ENCODE data around the gene PZP. TPM values are rescaled to one million over a fixed set of nuclear protein-coding genes. Genes with fewer than 3 reads are reported as not detected.
A peak's percentile ranks its signal among the peaks of the same experiment; 100 is the strongest.

The PZP gene
- total RNA-seq, 1 donor from 2014 or later, result 0.67 TPM

- TF ChIP-seq, protein P1, sequence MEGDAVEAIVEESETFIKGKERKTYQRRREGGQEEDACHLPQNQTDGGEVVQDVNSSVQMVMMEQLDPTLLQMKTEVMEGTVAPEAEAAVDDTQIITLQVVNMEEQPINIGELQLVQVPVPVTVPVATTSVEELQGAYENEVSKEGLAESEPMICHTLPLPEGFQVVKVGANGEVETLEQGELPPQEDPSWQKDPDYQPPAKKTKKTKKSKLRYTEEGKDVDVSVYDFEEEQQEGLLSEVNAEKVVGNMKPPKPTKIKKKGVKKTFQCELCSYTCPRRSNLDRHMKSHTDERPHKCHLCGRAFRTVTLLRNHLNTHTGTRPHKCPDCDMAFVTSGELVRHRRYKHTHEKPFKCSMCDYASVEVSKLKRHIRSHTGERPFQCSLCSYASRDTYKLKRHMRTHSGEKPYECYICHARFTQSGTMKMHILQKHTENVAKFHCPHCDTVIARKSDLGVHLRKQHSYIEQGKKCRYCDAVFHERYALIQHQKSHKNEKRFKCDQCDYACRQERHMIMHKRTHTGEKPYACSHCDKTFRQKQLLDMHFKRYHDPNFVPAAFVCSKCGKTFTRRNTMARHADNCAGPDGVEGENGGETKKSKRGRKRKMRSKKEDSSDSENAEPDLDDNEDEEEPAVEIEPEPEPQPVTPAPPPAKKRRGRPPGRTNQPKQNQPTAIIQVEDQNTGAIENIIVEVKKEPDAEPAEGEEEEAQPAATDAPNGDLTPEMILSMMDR (IDR thresholded peaks at IDR 0.05), result no peak
- no peak for ATAC-seq
- intact Hi-C loops (cut with DNase I), result no loop called here
- no peaks in the 10 kb centered on the region for H3K27me3 ChIP-seq
- no peak for DNase-seq
- peaks cover 18% of the 10 kb centered on the region for H3K4me1 ChIP-seq
- H3K4me3 ChIP-seq, result peak overlapping the region; percentile 60
- no peaks in the 10 kb centered on the region for H3K9me3 ChIP-seq
- peak overlapping the region; percentile 85 for H3K27ac ChIP-seq
- peaks cover 45% of the 10 kb centered on the region for H3K36me3 ChIP-seq
These were observed 94.8 kb downstream of the PZP start for GRCh38 chr12:9113296-9113986.

DNA sequence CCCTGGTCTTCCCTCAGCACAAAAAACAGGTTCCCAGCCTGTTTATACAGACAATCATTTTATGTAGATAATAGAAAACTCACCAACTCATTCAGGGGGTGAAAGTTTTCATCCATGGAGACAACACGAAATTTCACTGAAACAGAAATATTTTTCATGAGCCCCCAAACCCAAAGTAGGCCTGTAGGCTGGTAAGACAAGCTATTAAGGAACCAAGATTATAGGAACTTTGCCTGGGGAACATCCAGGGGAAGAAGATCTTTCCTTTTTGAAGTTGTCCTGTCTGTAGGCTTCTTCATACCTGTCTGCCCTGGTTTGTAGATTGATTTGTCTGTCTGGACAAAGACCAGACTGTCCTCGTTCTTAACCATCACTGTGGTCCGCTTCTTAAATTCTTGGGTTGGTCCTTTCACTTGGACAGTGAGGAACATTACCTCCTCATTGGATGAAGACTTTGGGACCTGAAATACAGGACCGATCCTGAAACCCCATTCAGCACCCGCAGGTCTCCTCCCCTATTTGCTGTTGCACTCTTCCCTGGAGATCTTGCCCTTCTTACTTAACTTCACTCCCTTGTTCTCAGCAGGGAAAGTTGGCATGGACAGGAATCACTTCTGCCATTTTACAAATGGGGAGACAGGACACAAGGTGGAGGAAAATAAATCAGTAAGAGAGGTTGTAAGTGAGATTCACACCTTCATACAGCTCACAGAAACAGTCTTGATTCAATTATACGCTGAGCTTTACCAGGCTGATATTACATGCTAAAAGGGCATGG is 95.9 kb downstream of the PZP start:
- ATAC-seq (no peak), DNase-seq (no peak)
- intact Hi-C loops (cut with DNase I), result no loop called here
- Histone ChIP-seq H3K9me3 (no peaks in the 10 kb centered on the region), H3K27ac (peak overlapping the region; percentile 85), H3K36me3 (peaks cover 51% of the 10 kb centered on the region), H3K4me1 (peaks cover 6% of the 10 kb centered on the region), H3K4me3 (peak overlapping the region; percentile 60), H3K27me3 (no peaks in the 10 kb centered on the region)
- TF ChIP-seq, protein P1 (IDR thresholded peaks at IDR 0.05), result no peak

- peaks cover 58% of the 10 kb centered on the region for H3K36me3 ChIP-seq
- DNase-seq (no peak), ATAC-seq (no peak)
- no peaks in the 10 kb centered on the region for H3K4me1 ChIP-seq
- intact Hi-C loops (cut with DNase I), result no loop called here
- no peaks in the 10 kb centered on the region for H3K27me3 ChIP-seq
- no peaks in the 10 kb centered on the region for H3K9me3 ChIP-seq
- H3K27ac ChIP-seq, result no peak overlapping the region
- TF ChIP-seq, protein P1 (IDR thresholded peaks at IDR 0.05), result no peak
- peak overlapping the region; percentile 60 for H3K4me3 ChIP-seq
These were observed 96.7 kb downstream of the PZP start for GRCh38 chr12:9111525-9111924.

DNA sequence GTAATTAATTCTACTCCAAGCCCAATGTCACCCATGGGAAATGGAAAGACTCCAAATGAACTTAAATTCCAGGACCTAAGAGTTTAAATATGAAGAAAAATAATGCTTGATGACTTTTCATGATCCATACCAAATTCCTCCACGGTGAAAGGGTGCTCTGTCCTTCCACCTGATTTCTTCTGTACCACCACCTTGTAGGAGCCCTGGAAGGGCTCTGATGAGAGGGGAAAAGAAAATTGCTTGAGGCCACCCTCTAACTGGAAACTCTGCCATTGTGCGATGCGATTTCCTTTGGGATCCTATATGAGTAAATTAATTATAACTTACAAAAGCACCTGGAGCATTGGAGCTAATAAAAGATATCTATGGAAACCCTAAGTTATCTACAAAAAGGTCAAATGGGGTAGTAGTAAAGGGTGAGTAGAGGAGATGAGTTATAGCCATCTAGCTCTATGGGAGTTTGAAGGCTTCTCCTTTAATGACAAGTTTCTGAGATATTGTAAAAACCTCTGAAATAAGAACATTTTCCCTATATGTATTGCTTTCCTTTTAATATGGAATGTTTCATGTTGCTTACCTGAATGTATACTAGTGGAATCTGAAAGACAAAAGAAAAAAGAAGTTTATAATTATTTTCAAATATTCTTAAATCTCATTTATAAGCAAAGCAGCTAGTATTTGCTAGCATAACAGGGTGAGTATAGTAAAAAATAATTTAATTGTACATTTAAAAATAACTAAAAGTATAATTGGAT is 98.3 kb downstream of the PZP start:
- Histone ChIP-seq H3K27ac (no peak overlapping the region), H3K4me1 (no peaks in the 10 kb centered on the region), H3K4me3 (peak overlapping the region; percentile 2), H3K27me3 (no peaks in the 10 kb centered on the region), H3K9me3 (no peaks in the 10 kb centered on the region), H3K36me3 (peaks cover 74% of the 10 kb centered on the region)
- DNase-seq (no peak), ATAC-seq (no peak)
- intact Hi-C loops (cut with DNase I), result loop anchor here (5.0 kb wide), 1 partner anchor 38 kb away; no protein-coding TSS in a partner anchor
- TF ChIP-seq, protein P1 (IDR thresholded peaks at IDR 0.05), result no peak

- H3K4me1 ChIP-seq, result no peaks in the 10 kb centered on the region
- intact Hi-C loops (cut with DNase I), result loop anchor here (5.0 kb wide), 1 partner anchor 37 kb away; no protein-coding TSS in a partner anchor
These were observed 99.0 kb downstream of the PZP start for GRCh38 chr12:9109213-9109522.

More at GRCh38 chr12:9109213-9109522, 99.0 kb downstream of the PZP start:
- ATAC-seq (no peak), DNase-seq (no peak)
- Histone ChIP-seq H3K4me3 (no peak overlapping the region), H3K27me3 (no peaks in the 10 kb centered on the region), H3K9me3 (no peaks in the 10 kb centered on the region), H3K36me3 (peaks cover 82% of the 10 kb centered on the region), H3K27ac (no peak overlapping the region)
- TF ChIP-seq, protein P1 (IDR thresholded peaks at IDR 0.05), result no peak
